CD4-positive, alpha-beta T cell treated with Interleukin-1 beta for 1 hour (primary cell): ENCODE results near the gene KDSR.
A peak's percentile ranks its signal among the peaks of the same experiment; 100 is the strongest.
"Not testable (repeated sequence)": the region's sequence is repeated elsewhere in the genome, so short reads cannot be mapped to it uniquely, and the experiment has no call there.

Experiments used
- DNase-seq, 2 donors: peaks; one replicate each; pipeline ENCODE4 v3.0.0-alpha.2; 2020 to 2022

The KDSR gene

GRCh38 chr18:63363951-63364350 lies 3.1 kb downstream of the KDSR start:
- DNase-seq: peak; percentile 20 to 58

GRCh38 chr18:63363420-63363819 lies 3.6 kb downstream of the KDSR start:
- DNase-seq: not testable (repeated sequence)

- DNase-seq: no peak
Measured at GRCh38 chr18:63356272-63356896, 10.6 kb downstream of the KDSR start.

DNA sequence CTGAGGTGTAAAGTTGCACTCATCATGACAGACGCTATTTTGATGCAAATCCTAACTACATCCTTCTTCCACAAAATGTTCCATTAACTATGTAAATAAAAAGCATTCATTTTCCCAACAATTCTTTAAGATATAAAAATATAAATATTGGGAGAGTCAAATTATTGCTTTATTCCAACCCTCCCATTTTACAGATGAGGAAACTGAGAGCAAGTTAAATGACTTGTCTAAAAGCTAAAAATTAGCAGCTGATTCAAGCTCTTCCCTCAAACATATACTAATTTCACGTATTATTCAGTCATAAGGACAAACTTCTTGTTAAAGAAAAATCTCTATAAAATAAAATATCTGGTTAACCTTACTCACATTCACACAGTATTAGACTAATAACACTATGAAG lies 16.8 kb downstream of the KDSR start:
- DNase-seq: no peak

- DNase-seq: no peak
Measured at GRCh38 chr18:63348508-63349136, 18.4 kb downstream of the KDSR start.

GRCh38 chr18:63346480-63347183 lies 20.4 kb downstream of the KDSR start:
- no peak for DNase-seq

DNA sequence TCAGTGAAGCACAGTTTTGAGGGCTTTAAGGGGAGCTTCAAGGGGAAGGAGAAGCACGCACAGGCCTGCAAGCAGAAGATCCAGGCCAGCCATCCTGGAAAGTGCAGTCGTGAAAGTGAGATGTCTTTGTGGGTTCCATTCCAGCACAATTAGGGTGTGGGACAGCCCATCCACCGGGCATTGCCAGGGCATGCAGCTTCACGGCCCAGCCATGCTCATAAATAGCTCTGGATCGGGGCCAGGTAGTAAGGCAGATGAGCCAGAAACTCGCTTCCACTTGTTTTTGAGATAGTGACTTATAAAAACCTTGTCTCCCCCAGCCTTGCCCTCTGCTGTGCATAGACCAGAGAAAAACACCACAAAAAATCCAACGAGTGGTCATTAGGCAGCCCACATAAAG lies 21.0 kb downstream of the KDSR start:
- no peak for DNase-seq

GRCh38 chr18:63344918-63345317 lies 22.1 kb downstream of the KDSR start:
- no peak for DNase-seq

GRCh38 chr18:63344263-63344662 lies 22.7 kb downstream of the KDSR start:
- no peak for DNase-seq

DNA sequence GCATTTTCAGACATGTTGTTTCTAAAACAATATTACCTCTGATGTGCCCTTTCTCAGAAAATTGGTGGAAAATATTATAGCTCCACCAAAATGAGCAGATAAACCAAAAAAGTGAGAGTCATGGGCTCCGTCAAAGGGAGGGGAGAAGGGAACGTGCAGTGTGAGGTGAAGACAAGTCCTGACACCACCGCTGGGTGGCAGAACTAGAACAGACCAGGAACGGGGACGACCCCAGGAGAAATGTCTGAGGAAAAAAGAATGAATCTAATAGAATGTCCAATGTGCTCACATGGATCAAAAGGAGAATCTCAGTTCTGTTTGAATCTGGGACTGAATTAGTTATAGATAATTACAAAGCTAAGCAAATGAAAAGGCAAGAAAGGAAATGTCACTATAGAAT lies 24.8 kb downstream of the KDSR start:
- DNase-seq: peak in 1 of 2 donors; percentile 36

DNA sequence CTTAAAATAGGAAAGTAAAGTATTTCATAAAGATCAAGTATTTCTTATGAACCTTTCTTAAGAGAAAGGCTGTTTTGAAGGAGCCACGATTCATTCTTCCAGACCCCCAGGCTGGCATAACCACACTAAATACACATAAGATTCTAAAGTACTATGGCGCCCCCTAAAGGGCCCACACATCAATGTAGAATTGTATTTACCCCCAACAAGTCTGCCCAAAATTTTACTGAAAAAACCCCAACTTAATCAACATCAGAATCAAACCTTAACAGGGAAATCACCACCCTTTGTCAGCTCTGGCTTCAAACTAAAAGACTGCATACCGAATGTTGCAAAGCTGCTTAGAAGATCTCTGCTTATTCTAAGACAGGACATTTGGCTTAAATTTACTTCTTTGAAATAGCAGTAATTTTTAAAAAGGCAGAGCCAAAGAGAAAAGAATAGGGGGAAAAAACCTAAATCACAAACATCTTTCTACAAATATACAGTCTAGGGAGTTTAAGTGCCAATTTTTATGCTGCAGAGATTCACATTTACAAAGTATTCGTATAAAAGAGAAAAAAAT lies 27.0 kb downstream of the KDSR start:
- peak; percentile 38 to 60 for DNase-seq

DNA sequence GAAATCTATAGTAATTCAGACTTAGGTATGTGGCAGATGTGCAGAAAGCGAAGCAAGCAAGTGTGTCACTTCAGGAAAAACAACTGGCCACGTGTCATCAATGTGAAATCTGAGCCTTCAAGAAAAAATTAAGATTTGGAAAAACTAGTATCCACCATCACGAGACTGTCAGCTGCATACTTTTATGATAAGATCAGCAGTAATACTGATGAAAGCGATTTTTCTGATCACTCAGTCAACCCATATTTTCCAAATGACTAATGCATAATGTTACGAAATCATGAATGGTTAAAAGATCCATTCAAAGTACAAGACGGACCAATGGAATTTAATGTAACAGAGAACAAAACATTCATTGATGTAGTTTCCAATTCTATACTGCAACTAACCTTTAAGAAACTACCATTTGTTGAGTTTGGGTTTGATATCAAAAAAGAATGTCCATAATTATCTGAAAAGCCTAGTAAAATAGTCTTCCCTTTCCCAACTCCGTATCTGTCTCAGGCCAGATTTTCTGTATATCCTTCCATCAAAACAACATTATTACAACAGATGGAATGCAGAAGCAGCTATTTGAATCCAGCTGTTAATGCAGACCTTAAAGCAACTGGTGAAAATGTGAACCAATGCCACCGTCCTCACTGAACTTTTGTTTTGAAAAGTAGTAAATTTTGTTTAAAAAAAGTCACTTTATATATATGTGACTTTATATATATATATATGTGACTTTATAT lies 30.5 kb downstream of the KDSR start:
- no peak for DNase-seq

DNA sequence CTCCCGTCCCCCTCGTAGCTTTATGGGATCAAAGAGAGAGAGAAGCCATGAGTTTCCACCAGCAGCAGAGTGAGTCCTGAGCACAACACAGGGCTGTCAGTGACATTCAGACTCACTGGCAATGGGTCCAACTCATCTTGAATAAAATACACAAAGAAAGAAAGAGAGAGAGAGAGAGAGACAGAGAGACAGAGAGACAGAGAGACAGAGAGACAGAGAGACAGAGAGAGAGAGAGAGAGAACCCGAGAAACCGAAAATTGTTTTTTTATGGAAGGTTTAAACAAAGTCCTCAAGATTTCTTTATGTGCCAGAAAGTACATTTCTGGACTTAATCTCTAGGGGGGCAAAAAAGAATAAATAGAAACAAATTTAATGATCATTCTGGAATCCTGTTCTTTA lies 35.9 kb downstream of the KDSR start:
- no peak for DNase-seq

GRCh38 chr18:63329431-63330145 lies 37.4 kb downstream of the KDSR start:
- DNase-seq: no peak

DNA sequence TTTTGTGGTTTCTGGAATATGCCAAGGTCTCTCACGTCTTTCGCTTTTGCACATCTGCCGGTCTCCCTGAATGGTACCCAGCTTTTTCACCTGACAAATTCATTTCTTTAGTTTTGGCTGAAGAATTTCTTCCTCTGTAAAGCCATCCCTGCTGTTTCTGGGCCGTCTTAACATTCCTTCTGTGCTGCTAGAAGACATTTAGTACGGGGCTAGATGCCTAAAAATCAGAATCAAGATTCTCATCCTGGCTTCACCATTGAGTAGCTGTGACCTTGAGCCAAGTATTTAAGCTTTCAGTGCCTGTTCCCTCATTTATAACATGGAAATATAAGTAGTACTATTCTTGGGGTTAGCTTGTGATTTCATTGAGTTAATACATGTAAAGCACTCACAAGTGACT lies 41.0 kb downstream of the KDSR start:
- DNase-seq: no peak

GRCh38 chr18:63325086-63325686 lies 41.8 kb downstream of the KDSR start:
- no peak for DNase-seq

DNA sequence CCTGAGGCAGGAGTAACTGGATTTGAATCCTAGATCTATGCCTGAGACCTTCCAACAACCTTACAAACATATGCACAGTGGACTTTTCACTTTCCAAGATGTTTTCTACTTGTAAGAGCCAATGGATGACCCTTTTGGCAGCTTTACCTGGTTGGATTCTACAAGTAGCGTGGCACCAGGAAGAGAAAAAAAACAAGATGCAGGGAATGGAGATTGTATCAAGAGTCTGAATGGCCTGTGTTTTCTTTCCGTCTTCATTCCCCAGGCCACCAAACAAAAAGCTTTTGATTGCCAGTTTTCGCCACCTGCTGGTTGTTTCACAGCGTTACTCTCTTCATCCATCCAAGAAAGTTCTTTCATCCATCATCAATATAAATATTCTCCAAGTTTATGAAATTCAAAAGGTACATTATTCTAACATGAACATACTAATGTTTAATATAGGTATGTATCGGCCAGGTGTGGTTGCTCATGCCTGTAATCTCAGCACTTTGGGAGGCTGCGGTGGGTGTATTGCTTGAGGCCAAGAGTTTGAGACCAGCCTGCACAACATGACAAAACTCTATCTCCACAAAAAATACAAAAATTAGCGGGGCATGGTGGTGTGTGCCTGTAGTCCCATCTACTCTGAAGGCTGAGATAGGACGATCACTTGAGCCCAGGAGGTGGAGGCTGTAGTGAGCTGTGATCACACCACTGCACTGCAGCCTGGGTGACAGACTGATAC lies 43.9 kb downstream of the KDSR start:
- peak; percentile 60 to 73 for DNase-seq

DNA sequence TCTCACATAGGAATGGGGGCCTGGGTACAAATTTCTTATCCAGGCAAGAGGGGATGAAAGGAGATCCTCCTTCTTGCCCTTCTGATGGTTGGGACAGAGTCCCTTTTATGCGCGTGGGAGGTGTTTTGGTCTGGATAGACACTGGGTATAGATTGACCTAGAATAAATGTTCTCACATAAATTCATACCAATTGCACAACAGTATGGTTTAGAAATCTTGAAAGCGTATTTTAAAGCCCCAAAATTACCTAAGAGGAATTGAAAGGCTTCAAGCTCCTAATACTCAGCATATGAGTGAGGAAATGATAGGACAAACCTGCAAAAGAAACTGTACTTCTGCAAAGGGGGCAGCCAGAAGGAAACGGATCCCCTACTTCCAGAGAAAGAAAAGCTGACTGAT lies 44.8 kb downstream of the KDSR start:
- DNase-seq: no peak

DNA sequence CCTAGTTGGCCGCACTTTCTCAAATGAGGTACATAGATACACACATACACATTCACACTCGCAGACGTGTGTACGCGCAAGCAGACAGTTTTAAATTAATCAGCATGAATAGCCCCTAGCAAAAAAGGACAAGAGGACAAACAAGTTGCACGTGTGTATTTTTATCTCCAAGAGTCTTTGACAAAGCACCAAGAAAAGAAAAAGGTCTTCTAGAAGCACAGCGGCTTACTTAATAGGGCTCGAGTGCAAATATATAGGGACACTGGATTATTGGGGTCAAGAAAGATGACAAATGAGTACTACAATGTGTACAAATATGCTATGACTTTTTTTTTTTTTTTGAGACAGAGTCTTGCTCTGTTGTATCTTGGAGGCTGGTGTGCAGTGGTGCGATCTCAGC lies 45.7 kb downstream of the KDSR start:
- DNase-seq: no peak

DNA sequence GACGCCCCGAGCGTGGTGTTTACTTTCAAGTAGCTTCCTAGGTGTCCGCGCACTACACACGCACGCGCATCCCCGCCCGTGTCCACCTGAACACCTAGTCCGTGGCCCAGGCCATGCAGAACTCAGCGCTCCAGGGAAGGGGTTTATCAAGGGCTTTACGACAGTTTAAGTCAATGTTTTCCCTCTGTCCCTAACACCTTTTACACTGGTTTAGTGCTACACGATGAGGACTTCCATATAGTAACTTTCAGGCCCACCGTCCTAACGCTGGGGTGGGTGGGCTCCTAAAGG lies 46.1 kb downstream of the KDSR start:
- DNase-seq: no peak

- peak; percentile 88 to 91 for DNase-seq
Measured at GRCh38 chr18:63320123-63320974, 46.7 kb downstream of the KDSR start.
